Spleen (tissue), 13 donors: ENCODE data around the gene UFC1. TPM values are rescaled to one million over a fixed set of nuclear protein-coding genes. Genes with fewer than 3 reads are reported as not detected.

ENCODE experiments used
- DNase-seq: peaks from one replicate; pipeline ENCODE4 v3.0.0-alpha.2; 2020
- H3K27ac ChIP-seq, 8 donors: fragments of 200-600 bp; sonication (generic) in 7 of 8; 1 replicate in 4 of 8; 2 replicates in 4 of 8; pipeline versions ENCODE4 v1.5.0 to v1.8.0; 2016 to 2021; ENCODE audit warnings: inconsistent platforms in 4 of 8, mild to moderate bottlenecking in 4 of 8, moderate library complexity in 1 of 8
- H3K27me3 ChIP-seq, 7 donors: fragments of 200-600 bp; sonication (generic) in 6 of 7; replicated peaks in 1 of 7; 1 replicate in 4 of 7; 2 replicates in 3 of 7; pipeline versions ENCODE4 v1.5.0 to v1.8.0; 2016 to 2021; ENCODE audit warnings: inconsistent platforms in 3 of 7, mild to moderate bottlenecking in 1 of 7
- H3K36me3 ChIP-seq, 6 donors: fragments of 200-600 bp; sonication (generic) in 5 of 6; 1 replicate in 4 of 6; 2 replicates in 2 of 6; pipeline versions ENCODE4 v1.5.0 to v1.8.0; 2016 to 2021; ENCODE audit warnings: inconsistent platforms in 2 of 6
- H3K4me1 ChIP-seq, 6 donors: fragments of 200-600 bp; sonication (generic) in 5 of 6; 1 replicate in 3 of 6; 2 replicates in 3 of 6; pipeline versions ENCODE4 v1.5.0 to v1.8.0; 2016 to 2021; ENCODE audit warnings: inconsistent platforms in 3 of 6
- H3K4me3 ChIP-seq, 8 donors: fragments of 200-600 bp; sonication (generic) in 7 of 8; 1 replicate in 4 of 8; 2 replicates in 4 of 8; pipeline versions ENCODE4 v1.5.0 to v1.8.0; 2016 to 2021; ENCODE audit warnings: inconsistent platforms in 4 of 8, mild to moderate bottlenecking in 4 of 8, moderate library complexity in 2 of 8
- H3K9me3 ChIP-seq, 8 donors: fragments of 200-600 bp; sonication (generic) in 7 of 8; 1 replicate in 4 of 8; 2 replicates in 4 of 8; pipeline versions ENCODE4 v1.5.0 to v1.8.0; 2016 to 2021; ENCODE audit warnings: inconsistent platforms in 4 of 8
- CTCF ChIP-seq, 11 experiments: fragments of 200-600 bp in 7 of 11; fragments of 450-650 bp in 4 of 11; sonication (generic) in 4 of 11; IDR thresholded peaks in 8 of 11; conservative IDR thresholded peaks in 3 of 11; 1 replicate in 7 of 11; 2 replicates in 4 of 11; pipeline versions ENCODE4 v1.4.0 to v1.8.0; 2016 to 2021; ENCODE audit warnings: antibody characterized with exemption in 11 of 11, inconsistent platforms in 4 of 11, mild to moderate bottlenecking in 1 of 11
- POLR2A ChIP-seq, 3 donors: fragments of 450-650 bp; IDR thresholded peaks; one replicate each; pipeline ENCODE4 v1.5.1; 2017; ENCODE audit warnings: antibody characterized with exemption in 3 of 3, mild to moderate bottlenecking in 1 of 3
- POLR2AphosphoS5 ChIP-seq, 3 donors: sonication (generic); formaldehyde crosslinking; IDR thresholded peaks; one replicate each; pipeline ENCODE4 v1.5.1; 2017; ENCODE audit warnings: antibody characterized with exemption in 3 of 3
- WGBS, 5 donors: extraction: QIAGEN DNeasy Blood & Tissue Kit in 3 of 5; methylation state at CpG; one replicate each; pipeline versions ENCODE4 v1.1.5 to v1.1.7; 2013 to 2018; 5-methylcytosine and 5-hydroxymethylcytosine counted together
- intact Hi-C: fragments of 100-400 bp; cut with DNase I; formaldehyde crosslinking; loops from one replicate; pipeline ENCODE4 v1.15.0; 2023; ENCODE audit warnings: low total_unique reads
- long read RNA-seq, 2 donors: transcript quantifications; one replicate each; lab custom pipeline, GENCODE V29; 2026
- polyA plus RNA-seq, 3 donors: library from polyadenylated mRNA; stranded (reverse); fragments of 200-250 nt; gene quantifications; one replicate each; pipeline ENCODE4 v1.2.1, GENCODE V29; 2013
- total RNA-seq, 7 donors: library from RNA; depleted of rRNA in 3 of 7; stranded (reverse); fragments of >200 nt in 3 of 7; fragmentation: NEBNext Ultra II Directional in 4 of 7; extraction: Animal tissue kit (Norgen Biotek cat#: 25700) in 4 of 7; gene quantifications; one replicate each; pipeline versions ENCODE4 v1.1.0 to v1.2.1, GENCODE V29; 2016 to 2021
- donor health status: healthy with polysubstance abuse.
- donor health status: DM: no; HTN: no; CAD: no; lungs with moderate emphysema.
- donor health status: DM: no; HTN: no; CAD: no.
- donor health status: Bipolar disorder and iron deficiency.
- donor health status: healthy.
- donor health status: DM: no; HTN: no; CAD: no.
- donor health status: DM: yes; HTN: yes; CAD: no.

The UFC1 gene
- total RNA-seq, result 10 to 100 TPM; 62.8 to 76.3 (median 71.2) TPM
- 100 to 1,000 TPM; 114 to 130 (median 119) TPM for polyA plus RNA-seq
- long read RNA-seq, donor 1, transcript UFC1-201 (6 exons, 1,114 nt), result major isoform, 53 of 54 reads
- long read RNA-seq, donor 1, partial matches to known transcripts, result 0 of 54 reads
- long read RNA-seq, donor 1, other reads (novel, unspliced or antisense), result 0 of 54 reads
- long read RNA-seq, donor 2, transcript UFC1-201 (6 exons, 1,114 nt), result major isoform, 54 of 128 reads
- long read RNA-seq, donor 2, partial matches to known transcripts, result 70 of 128 reads
- long read RNA-seq, donor 2, other reads (novel, unspliced or antisense), result 0 of 128 reads

GRCh38 chr1:161153682-161154337, at the start of gene UFC1:
Gene UFC1 (plus strand): TSS chr1:161153978. CDS start chr1:161153998, 20 bp downstream.
- TF ChIP-seq POLR2AphosphoS5 (IDR thresholded peaks at IDR 0.05) (peak; percentile 45 to 81 (median 79)), CTCF (IDR thresholded peaks at IDR 0.05 in 8 of 11, conservative IDR thresholded peaks at IDR 0.05 in 3 of 11) (peak in 1 of 11 experiments; percentile 10), POLR2A (IDR thresholded peaks at IDR 0.05) (peak in 1 of 3 donors; percentile 17)
- H3K4me1 ChIP-seq, result peaks cover 12 to 37% (median 27%) of the 10 kb centered on the region in 6 donors
- DNase-seq, result peak; percentile 93
- peak within 1 kb of the TSS; percentile 92 to 98 (median 96) for H3K27ac ChIP-seq
- no peaks in the 10 kb centered on the region for H3K9me3 ChIP-seq
- 0 to 1% (median 1%) methylated on average over 33 of the region's 33 CpGs for whole genome bisulfite sequencing, 5 donors
- intact Hi-C loops, result no loop called here
- H3K4me3 ChIP-seq, result peak within 1 kb of the TSS; percentile 53 to 80 (median 66)
- peaks cover 0 to 23% (median 7%) of the 10 kb centered on the region in 6 donors for H3K36me3 ChIP-seq
- no peaks in the 10 kb centered on the region for H3K27me3 ChIP-seq

GRCh38 chr1:161106431-161106830, 47.3 kb upstream of the UFC1 start:
- 80 to 98% (median 93%) methylated on average over 1 of the region's 1 CpG for WGBS, 5 donors
- H3K36me3 ChIP-seq, result peaks cover 0 to 57% (median 13%) of the 10 kb centered on the region in 6 donors
- H3K4me1 ChIP-seq, result peaks cover 0 to 32% (median 4%) of the 10 kb centered on the region in 6 donors
- H3K27ac ChIP-seq, result no peak overlapping the region
- no peaks in the 10 kb centered on the region for H3K9me3 ChIP-seq
- intact Hi-C loops, result no loop called here
- DNase-seq, result no peak
- H3K4me3 ChIP-seq, result no peak overlapping the region
- no peaks in the 10 kb centered on the region for H3K27me3 ChIP-seq
- TF ChIP-seq POLR2AphosphoS5 (IDR thresholded peaks at IDR 0.05) (no peak), CTCF (IDR thresholded peaks at IDR 0.05 in 8 of 11, conservative IDR thresholded peaks at IDR 0.05 in 3 of 11) (no peak), POLR2A (IDR thresholded peaks at IDR 0.05) (no peak)

- WGBS, 5 donors, result 91 to 99% (median 95%) methylated on average over 3 of the region's 3 CpGs
- intact Hi-C loops, result no loop called here
- peaks cover 0 to 36% (median 2%) of the 10 kb centered on the region in 6 donors for H3K36me3 ChIP-seq
- no peaks in the 10 kb centered on the region for H3K9me3 ChIP-seq
- no peak for TF ChIP-seq CTCF (IDR thresholded peaks at IDR 0.05 in 8 of 11, conservative IDR thresholded peaks at IDR 0.05 in 3 of 11)
- TF ChIP-seq POLR2AphosphoS5 (IDR thresholded peaks at IDR 0.05), result no peak
- no peak for TF ChIP-seq POLR2A (IDR thresholded peaks at IDR 0.05)
- no peak for DNase-seq
- H3K4me3 ChIP-seq, result no peak overlapping the region
- H3K27ac ChIP-seq, result no peak overlapping the region
- H3K4me1 ChIP-seq, result peaks cover 28 to 69% (median 50%) of the 10 kb centered on the region in 6 donors
- H3K27me3 ChIP-seq, result no peaks in the 10 kb centered on the region
Observed at GRCh38 chr1:161111117-161111516, 42.7 kb upstream of the UFC1 start.

- no peak for DNase-seq
- Histone ChIP-seq H3K4me1 (peaks cover 32 to 69% (median 54%) of the 10 kb centered on the region in 6 donors), H3K27me3 (no peaks in the 10 kb centered on the region), H3K9me3 (no peaks in the 10 kb centered on the region), H3K27ac (no peak overlapping the region), H3K36me3 (peaks cover 0 to 36% (median 2%) of the 10 kb centered on the region in 6 donors), H3K4me3 (no peak overlapping the region)
- WGBS, 5 donors, result 22 to 78% (median 43%) methylated on average over 2 of the region's 2 CpGs
- intact Hi-C loops, result no loop called here
- TF ChIP-seq POLR2AphosphoS5 (IDR thresholded peaks at IDR 0.05) (no peak), POLR2A (IDR thresholded peaks at IDR 0.05) (no peak), CTCF (IDR thresholded peaks at IDR 0.05 in 8 of 11, conservative IDR thresholded peaks at IDR 0.05 in 3 of 11) (no peak)
Observed at GRCh38 chr1:161111527-161111926, 42.3 kb upstream of the UFC1 start.
